Medulla oblongata (tissue), 1 donor: ENCODE measurements around the gene ARPC2.

Experiments used
- DNase-seq: peaks from one replicate; pipeline ENCODE4 v3.0.0-alpha.2; 2015; ENCODE audit errors: extremely low spot score

Gene ARPC2

GRCh38 chr2:218290316-218291261, 73.6 kb downstream of the ARPC2 start:
- no peak for DNase-seq

- DNase-seq, result peak; percentile 74
Measured at GRCh38 chr2:218291318-218292047, 74.5 kb downstream of the ARPC2 start.

- DNase-seq, result peak; percentile 84
Measured at GRCh38 chr2:218292048-218293014, 75.3 kb downstream of the ARPC2 start, which contains the start of gene TMBIM1. TSS of gene TMBIM1 (minus strand) at chr2:218292503. CDS start at chr2:218282141, 10,362 bp downstream.

GRCh38 chr2:218293715-218294429, 76.9 kb downstream of the ARPC2 start:
- no peak for DNase-seq

- DNase-seq, result no peak
Measured at GRCh38 chr2:218294430-218295022, 77.5 kb downstream of the ARPC2 start.

- DNase-seq, result no peak
Measured at GRCh38 chr2:218295029-218295428, 78.0 kb downstream of the ARPC2 start.

GRCh38 chr2:218296200-218296599, 79.2 kb downstream of the ARPC2 start:
- DNase-seq, result no peak

GRCh38 chr2:218296847-218297246, 79.9 kb downstream of the ARPC2 start:
- peak; percentile 87 for DNase-seq

GRCh38 chr2:218298314-218298875, 81.4 kb downstream of the ARPC2 start:
- DNase-seq, result peak; percentile 77

- no peak for DNase-seq
Measured at GRCh38 chr2:218300141-218300540, 83.2 kb downstream of the ARPC2 start.

GRCh38 chr2:218301176-218301819, 84.3 kb downstream of the ARPC2 start:
- DNase-seq, result peak; percentile 94
